ENCODE data around the gene SEMA3A. TPM values are rescaled to one million over a fixed set of nuclear protein-coding genes. Genes with fewer than 3 reads are reported as not detected.

SEMA3A gene
- total RNA-seq, 2 donors from 2014 or later = 0.68 to 1.1 TPM

- no peak for DNase-seq (ENCODE audit: low spot score)
These were observed 147.5 kb downstream of the SEMA3A start for GRCh38 chr7:84047085-84047484.

GRCh38 chr7:84044834-84045233 lies 149.8 kb downstream of the SEMA3A start:
- Histone ChIP-seq H3K36me3 (no peaks in the 10 kb centered on the region), H3K4me3 (no peak overlapping the region), H3K4me1 (ENCODE audit: control insufficient read depth in 1 of 2, low read depth in 2 of 2) (no peaks in the 10 kb centered on the region), H3K27ac (no peak overlapping the region), H3K9me3 (no peaks in the 10 kb centered on the region), H3K27me3 (replicated peaks; ENCODE audit: insufficient read depth) (no peaks in the 10 kb centered on the region)
- no peak for DNase-seq (ENCODE audit: low spot score)
- TF ChIP-seq, protein P1, sequence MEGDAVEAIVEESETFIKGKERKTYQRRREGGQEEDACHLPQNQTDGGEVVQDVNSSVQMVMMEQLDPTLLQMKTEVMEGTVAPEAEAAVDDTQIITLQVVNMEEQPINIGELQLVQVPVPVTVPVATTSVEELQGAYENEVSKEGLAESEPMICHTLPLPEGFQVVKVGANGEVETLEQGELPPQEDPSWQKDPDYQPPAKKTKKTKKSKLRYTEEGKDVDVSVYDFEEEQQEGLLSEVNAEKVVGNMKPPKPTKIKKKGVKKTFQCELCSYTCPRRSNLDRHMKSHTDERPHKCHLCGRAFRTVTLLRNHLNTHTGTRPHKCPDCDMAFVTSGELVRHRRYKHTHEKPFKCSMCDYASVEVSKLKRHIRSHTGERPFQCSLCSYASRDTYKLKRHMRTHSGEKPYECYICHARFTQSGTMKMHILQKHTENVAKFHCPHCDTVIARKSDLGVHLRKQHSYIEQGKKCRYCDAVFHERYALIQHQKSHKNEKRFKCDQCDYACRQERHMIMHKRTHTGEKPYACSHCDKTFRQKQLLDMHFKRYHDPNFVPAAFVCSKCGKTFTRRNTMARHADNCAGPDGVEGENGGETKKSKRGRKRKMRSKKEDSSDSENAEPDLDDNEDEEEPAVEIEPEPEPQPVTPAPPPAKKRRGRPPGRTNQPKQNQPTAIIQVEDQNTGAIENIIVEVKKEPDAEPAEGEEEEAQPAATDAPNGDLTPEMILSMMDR (IDR thresholded peaks at IDR 0.05) = no peak
- ATAC-seq (ENCODE audit: insufficient number of reproducible peaks, low FRiP score, low read depth) = no peak

More at GRCh38 chr7:84047085-84047484, 147.5 kb downstream of the SEMA3A start:
- ATAC-seq (ENCODE audit: insufficient number of reproducible peaks, low FRiP score, low read depth) = no peak
- no peaks in the 10 kb centered on the region for H3K4me1 ChIP-seq (ENCODE audit: control insufficient read depth in 1 of 2, low read depth in 2 of 2)
- no peaks in the 10 kb centered on the region for H3K27me3 ChIP-seq (replicated peaks; ENCODE audit: insufficient read depth)
- no peaks in the 10 kb centered on the region for H3K9me3 ChIP-seq
- no peaks in the 10 kb centered on the region for H3K36me3 ChIP-seq
- H3K4me3 ChIP-seq = no peak overlapping the region
- TF ChIP-seq, protein P1 (IDR thresholded peaks at IDR 0.05) = no peak
- H3K27ac ChIP-seq = no peak overlapping the region

- no peak overlapping the region for H3K27ac ChIP-seq
- TF ChIP-seq, protein P1 (IDR thresholded peaks at IDR 0.05) = no peak
- no peak for DNase-seq (ENCODE audit: low spot score)
These were observed 150.9 kb downstream of the SEMA3A start for GRCh38 chr7:84043661-84044191.

DNA sequence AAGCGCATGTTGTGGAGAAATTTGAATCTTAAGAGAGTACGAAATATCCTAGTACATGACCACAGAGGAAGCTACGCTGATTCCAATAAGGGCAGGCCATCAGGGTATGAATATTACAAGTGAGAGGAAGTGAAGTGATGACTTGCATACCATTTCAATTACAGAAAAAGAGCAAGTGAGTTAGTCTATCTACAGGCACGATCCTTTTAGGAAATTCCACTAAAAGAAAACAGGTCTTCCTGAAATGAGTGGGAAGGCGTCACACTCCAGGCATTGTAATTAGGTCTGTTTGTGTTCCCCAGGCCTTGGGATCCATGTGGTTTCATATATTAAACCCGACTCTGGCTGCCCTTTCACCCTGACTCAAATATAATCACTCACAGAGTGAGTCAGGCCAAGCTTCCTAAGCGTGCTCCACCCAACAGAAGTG lies 152.5 kb downstream of the SEMA3A start:
- Histone ChIP-seq H3K4me3 (no peak overlapping the region), H3K9me3 (no peaks in the 10 kb centered on the region), H3K27me3 (replicated peaks; ENCODE audit: insufficient read depth) (peaks cover 1% of the 10 kb centered on the region), H3K36me3 (no peaks in the 10 kb centered on the region), H3K4me1 (ENCODE audit: control insufficient read depth in 1 of 2, low read depth in 2 of 2) (no peaks in the 10 kb centered on the region), H3K27ac (no peak overlapping the region)
- DNase-seq (ENCODE audit: low spot score) (no peak), ATAC-seq (ENCODE audit: insufficient number of reproducible peaks, low FRiP score, low read depth) (no peak)
- TF ChIP-seq, protein P1 (IDR thresholded peaks at IDR 0.05) = no peak

More at GRCh38 chr7:84043661-84044191, 150.9 kb downstream of the SEMA3A start:
- no peaks in the 10 kb centered on the region for H3K4me1 ChIP-seq (ENCODE audit: control insufficient read depth in 1 of 2, low read depth in 2 of 2)
- no peak overlapping the region for H3K4me3 ChIP-seq
- H3K9me3 ChIP-seq = no peaks in the 10 kb centered on the region
- H3K36me3 ChIP-seq = no peaks in the 10 kb centered on the region
- H3K27me3 ChIP-seq (replicated peaks; ENCODE audit: insufficient read depth) = no peaks in the 10 kb centered on the region
- ATAC-seq (ENCODE audit: insufficient number of reproducible peaks, low FRiP score, low read depth) = no peak

GRCh38 chr7:84041649-84042048 lies 152.9 kb downstream of the SEMA3A start:
- Histone ChIP-seq H3K36me3 (no peaks in the 10 kb centered on the region), H3K27ac (no peak overlapping the region), H3K9me3 (no peaks in the 10 kb centered on the region), H3K4me1 (ENCODE audit: control insufficient read depth in 1 of 2, low read depth in 2 of 2) (no peaks in the 10 kb centered on the region), H3K4me3 (no peak overlapping the region), H3K27me3 (replicated peaks; ENCODE audit: insufficient read depth) (peaks cover 3% of the 10 kb centered on the region)
- ATAC-seq (ENCODE audit: insufficient number of reproducible peaks, low FRiP score, low read depth) = no peak
- DNase-seq (ENCODE audit: low spot score) = no peak
- TF ChIP-seq, protein P1 (IDR thresholded peaks at IDR 0.05) = no peak
